ENCODE results near the gene SPACA4. TPM values are rescaled to one million over a fixed set of nuclear protein-coding genes. Genes with fewer than 3 reads are reported as not detected.

The SPACA4 gene
- total and polyA plus RNA-seq, 4 donors = not detected

DNA sequence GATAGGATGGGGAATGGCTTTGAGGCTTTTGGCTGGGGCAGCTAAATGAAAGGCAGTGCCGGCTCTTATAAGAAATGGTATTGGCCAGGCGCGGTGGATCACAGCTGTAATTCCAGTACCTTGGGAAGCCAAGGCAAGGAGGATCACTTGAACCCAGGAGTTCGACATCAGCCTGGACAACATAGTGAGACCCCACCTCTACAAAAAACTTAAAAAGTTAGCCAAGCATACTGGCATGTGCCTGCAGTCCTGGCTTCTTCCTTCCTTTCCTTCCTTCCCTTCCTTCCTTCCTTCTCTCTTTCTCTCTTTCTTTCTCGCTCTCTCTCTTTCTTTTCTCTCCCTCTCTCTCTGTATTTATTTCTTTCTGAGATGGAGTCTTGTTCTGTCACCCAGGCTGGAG, 36.3 kb downstream of the SPACA4 start:
- Histone ChIP-seq H3K9ac (ENCODE audit: low read depth in 1 of 2, low read length in 2 of 2) (no peak overlapping the region), H3K4me3 (ENCODE audit: low read depth in 1 of 3, low read length in 3 of 3) (no peak overlapping the region), H3K4me1 (ENCODE audit: control insufficient read depth in 4 of 4, insufficient read depth in 4 of 4, low read length in 3 of 4) (peaks cover 2 to 28% (median 18%) of the 10 kb centered on the region in 4 donors), H3K36me3 (ENCODE audit: control insufficient read depth in 4 of 4, insufficient read depth in 3 of 4, low read depth in 1 of 4, low read length in 3 of 4) (no peaks in the 10 kb centered on the region), H3K9me3 (ENCODE audit: control insufficient read depth in 4 of 4, low read length in 3 of 4) (no peaks in the 10 kb centered on the region), H3K27ac (ENCODE audit: low read depth in 1 of 2, low read length in 2 of 2) (no peak overlapping the region), H3K27me3 (ENCODE audit: control insufficient read depth in 4 of 4, insufficient read depth in 4 of 4, low read length in 3 of 4) (no peaks in the 10 kb centered on the region)
- no peak for DNase-seq (ENCODE audit: low spot score)
- TF ChIP-seq HNF4G (IDR thresholded peaks at IDR 0.05) (no peak), HNF4A (conservative IDR thresholded peaks at IDR 0.05) (no peak), GABPA (IDR thresholded peaks at IDR 0.05 in 1 of 2, conservative IDR thresholded peaks at IDR 0.05 in 1 of 2) (no peak), FOXA2 (IDR thresholded peaks at IDR 0.05) (no peak), MAX (IDR thresholded peaks at IDR 0.05) (no peak), JUND (IDR thresholded peaks at IDR 0.05) (no peak)
- 89% methylated on average over 5 of the region's 5 CpGs for WGBS

DNA sequence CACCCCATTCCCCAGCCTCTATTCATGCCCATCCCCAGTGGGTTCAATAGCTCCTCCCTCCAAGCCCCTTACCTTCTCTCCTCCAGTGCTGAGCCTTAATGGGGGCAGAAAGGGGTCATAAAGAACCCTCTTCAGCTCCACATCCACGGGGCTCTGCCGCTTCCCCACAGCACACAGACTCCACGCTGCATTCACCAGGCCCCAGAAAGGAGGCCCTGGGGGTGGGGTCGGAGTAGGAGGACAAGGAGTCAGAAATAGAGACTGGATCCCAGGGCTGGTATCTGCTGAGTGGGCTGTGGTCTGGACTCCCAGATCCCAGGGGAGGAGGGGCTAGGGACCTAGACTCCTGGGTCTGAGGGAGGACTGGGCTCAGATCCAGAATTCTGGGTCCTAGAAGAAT, 37.8 kb downstream of the SPACA4 start:
- WGBS = 79% methylated on average over 4 of the region's 4 CpGs
- no peak for DNase-seq (ENCODE audit: low spot score)
- Histone ChIP-seq H3K9ac (ENCODE audit: low read depth in 1 of 2, low read length in 2 of 2) (no peak overlapping the region), H3K36me3 (ENCODE audit: control insufficient read depth in 4 of 4, insufficient read depth in 3 of 4, low read depth in 1 of 4, low read length in 3 of 4) (no peaks in the 10 kb centered on the region), H3K27ac (ENCODE audit: low read depth in 1 of 2, low read length in 2 of 2) (no peak overlapping the region), H3K9me3 (ENCODE audit: control insufficient read depth in 4 of 4, low read length in 3 of 4) (no peaks in the 10 kb centered on the region), H3K27me3 (ENCODE audit: control insufficient read depth in 4 of 4, insufficient read depth in 4 of 4, low read length in 3 of 4) (no peaks in the 10 kb centered on the region), H3K4me1 (ENCODE audit: control insufficient read depth in 4 of 4, insufficient read depth in 4 of 4, low read length in 3 of 4) (peaks cover 2 to 21% (median 12%) of the 10 kb centered on the region in 4 donors), H3K4me3 (ENCODE audit: low read depth in 1 of 3, low read length in 3 of 3) (no peak overlapping the region)
- TF ChIP-seq RAD21 (IDR thresholded peaks at IDR 0.05) (no peak), FOXA2 (IDR thresholded peaks at IDR 0.05) (no peak), EGR1 (IDR thresholded peaks at IDR 0.05; ENCODE audit: low read depth in 2 of 2) (no peak), CTCF (IDR thresholded peaks at IDR 0.05; ENCODE audit: low read depth, low read length, missing input control) (no peak)

- Histone ChIP-seq H3K27ac (ENCODE audit: low read depth in 1 of 2, low read length in 2 of 2) (peak overlapping the region; percentile 64 to 82), H3K4me3 (ENCODE audit: low read depth in 1 of 3, low read length in 3 of 3) (no peak overlapping the region), H3K9me3 (ENCODE audit: control insufficient read depth in 4 of 4, low read length in 3 of 4) (no peaks in the 10 kb centered on the region), H3K4me1 (ENCODE audit: control insufficient read depth in 4 of 4, insufficient read depth in 4 of 4, low read length in 3 of 4) (peaks cover 2 to 21% (median 12%) of the 10 kb centered on the region in 4 donors), H3K9ac (ENCODE audit: low read depth in 1 of 2, low read length in 2 of 2) (peak overlapping the region; percentile 32 to 34), H3K36me3 (ENCODE audit: control insufficient read depth in 4 of 4, insufficient read depth in 3 of 4, low read depth in 1 of 4, low read length in 3 of 4) (no peaks in the 10 kb centered on the region), H3K27me3 (ENCODE audit: control insufficient read depth in 4 of 4, insufficient read depth in 4 of 4, low read length in 3 of 4) (no peaks in the 10 kb centered on the region)
- WGBS = 13% methylated on average over 25 of the region's 25 CpGs
- DNase-seq (ENCODE audit: low spot score) = peak; percentile 74
- TF ChIP-seq HNF4G (IDR thresholded peaks at IDR 0.05) (no peak), YY1 (IDR thresholded peaks at IDR 0.05) (no peak), EGR1 (IDR thresholded peaks at IDR 0.05; ENCODE audit: low read depth in 2 of 2) (no peak), MAX (IDR thresholded peaks at IDR 0.05) (no peak), JUND (IDR thresholded peaks at IDR 0.05) (no peak), GABPA (IDR thresholded peaks at IDR 0.05 in 1 of 2, conservative IDR thresholded peaks at IDR 0.05 in 1 of 2) (no peak), FOXA1 (IDR thresholded peaks at IDR 0.05) (no peak), RXRA (IDR thresholded peaks at IDR 0.05) (no peak), CTCF (IDR thresholded peaks at IDR 0.05; ENCODE audit: low read depth, low read length, missing input control) (no peak), RAD21 (IDR thresholded peaks at IDR 0.05) (no peak), FOXA2 (IDR thresholded peaks at IDR 0.05) (no peak), SP1 (IDR thresholded peaks at IDR 0.05) (no peak), TAF1 (conservative IDR thresholded peaks at IDR 0.05) (no peak)
- TF ChIP-seq, protein P1, sequence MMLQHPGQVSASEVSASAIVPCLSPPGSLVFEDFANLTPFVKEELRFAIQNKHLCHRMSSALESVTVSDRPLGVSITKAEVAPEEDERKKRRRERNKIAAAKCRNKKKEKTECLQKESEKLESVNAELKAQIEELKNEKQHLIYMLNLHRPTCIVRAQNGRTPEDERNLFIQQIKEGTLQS (IDR thresholded peaks at IDR 0.05) = no peak
- TF ChIP-seq, protein P2, sequence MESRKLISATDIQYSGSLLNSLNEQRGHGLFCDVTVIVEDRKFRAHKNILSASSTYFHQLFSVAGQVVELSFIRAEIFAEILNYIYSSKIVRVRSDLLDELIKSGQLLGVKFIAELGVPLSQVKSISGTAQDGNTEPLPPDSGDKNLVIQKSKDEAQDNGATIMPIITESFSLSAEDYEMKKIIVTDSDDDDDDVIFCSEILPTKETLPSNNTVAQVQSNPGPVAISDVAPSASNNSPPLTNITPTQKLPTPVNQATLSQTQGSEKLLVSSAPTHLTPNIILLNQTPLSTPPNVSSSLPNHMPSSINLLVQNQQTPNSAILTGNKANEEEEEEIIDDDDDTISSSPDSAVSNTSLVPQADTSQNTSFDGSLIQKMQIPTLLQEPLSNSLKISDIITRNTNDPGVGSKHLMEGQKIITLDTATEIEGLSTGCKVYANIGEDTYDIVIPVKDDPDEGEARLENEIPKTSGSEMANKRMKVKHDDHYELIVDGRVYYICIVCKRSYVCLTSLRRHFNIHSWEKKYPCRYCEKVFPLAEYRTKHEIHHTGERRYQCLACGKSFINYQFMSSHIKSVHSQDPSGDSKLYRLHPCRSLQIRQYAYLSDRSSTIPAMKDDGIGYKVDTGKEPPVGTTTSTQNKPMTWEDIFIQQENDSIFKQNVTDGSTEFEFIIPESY (IDR thresholded peaks at IDR 0.05) = no peak
These were observed 38.5 kb downstream of the SPACA4 start for GRCh38 chr19:48644839-48645619.

Data from liver (tissue), 9 donors.